Body of pancreas (tissue), 4 donors: Measurements from ENCODE around the gene ADGRF1. TPM values are rescaled to one million over a fixed set of nuclear protein-coding genes. Genes with fewer than 3 reads are reported as not detected.

Experiments
- ATAC-seq: fragments of 150-250 bp; one replicate; pipeline ENCODE4 v1.9.1; 2016
- DNase-seq, 4 donors: peaks; one replicate each; pipeline ENCODE4 v3.0.0-alpha.2; 2019
- H3K27ac ChIP-seq, 4 donors: fragments of 200-600 bp; sonication (generic); 1 replicate in 3 of 4; 2 replicates in 1 of 4; pipeline versions ENCODE4 v1.5.1 to v1.6.1; 2016 to 2019; ENCODE audit warnings: mild to moderate bottlenecking in 1 of 4, mixed read lengths in 1 of 4, moderate library complexity in 1 of 4
- H3K27me3 ChIP-seq, 2 donors: fragments of 200-600 bp; sonication (generic); one replicate each; pipeline ENCODE4 v1.6.0; 2016; ENCODE audit warnings: mild to moderate bottlenecking in 1 of 2
- H3K36me3 ChIP-seq, 2 donors: fragments of 200-600 bp; sonication (generic); replicated peaks in 1 of 2; 2 replicates each; pipeline ENCODE4 v1.5.1; 2016; ENCODE audit warnings: low read depth in 2 of 2; ENCODE audit not compliant: insufficient read depth in 1 of 2
- H3K4me1 ChIP-seq: fragments of 200-600 bp; sonication (generic); one replicate; pipeline ENCODE4 v1.6.0; 2016
- H3K4me3 ChIP-seq, 2 donors: fragments of 200-600 bp; sonication (generic); 1 replicate in 1 of 2; 2 replicates in 1 of 2; pipeline ENCODE4 v1.5.1; 2016 to 2019
- H3K9me3 ChIP-seq, 3 donors: fragments of 200-600 bp; sonication (generic); 1 replicate in 2 of 3; 2 replicates in 1 of 3; pipeline ENCODE4 v1.5.1; 2016
- CTCF ChIP-seq, 7 experiments: fragments of 450-650 bp in 4 of 7; fragments of 200-600 bp in 3 of 7; sonication (generic) in 3 of 7; IDR thresholded peaks; one replicate each; pipeline ENCODE4 v1.5.1; 2016 to 2019; ENCODE audit warnings: antibody characterized with exemption in 7 of 7
- POLR2A ChIP-seq, 3 donors: fragments of 450-650 bp; IDR thresholded peaks; one replicate each; pipeline ENCODE4 v1.6.1; 2016; ENCODE audit warnings: antibody characterized with exemption in 3 of 3, mild to moderate bottlenecking in 2 of 3
- WGBS, 2 donors: methylation state at CpG; one replicate each; pipeline ENCODE4 v1.1.5; 2017; 5-methylcytosine and 5-hydroxymethylcytosine counted together
- intact Hi-C: fragments of 100-400 bp; cut with DNase I; formaldehyde crosslinking; loops from one replicate; pipeline ENCODE4 v1.15.1; 2023
- total RNA-seq, 2 donors: library from RNA; depleted of rRNA; stranded (reverse); fragments of >200 nt; gene quantifications; one replicate each; pipeline ENCODE4 v1.1.0, GENCODE V29; 2016

ADGRF1 gene
- total RNA-seq, 2 donors from 2014 or later: 0.52 TPM; not detected in 1

GRCh38 chr6:47071681-47072080 lies 29.5 kb upstream of the ADGRF1 start:
- DNase-seq: no peak
- Histone ChIP-seq H3K27ac (no peak overlapping the region), H3K36me3 (no peaks in the 10 kb centered on the region), H3K9me3 (no peaks in the 10 kb centered on the region), H3K4me3 (no peak overlapping the region), H3K4me1 (peaks cover 2% of the 10 kb centered on the region), H3K27me3 (no peaks in the 10 kb centered on the region)
- ATAC-seq: no peak
- TF ChIP-seq CTCF (IDR thresholded peaks at IDR 0.05) (no peak), POLR2A (IDR thresholded peaks at IDR 0.05) (no peak)
- 10 to 12% methylated on average over 1 of the region's 1 CpG for WGBS, 2 donors
- intact Hi-C loops: no loop called here

GRCh38 chr6:47070461-47070860 lies 28.3 kb upstream of the ADGRF1 start:
- no peak for DNase-seq
- no peaks in the 10 kb centered on the region for H3K9me3 ChIP-seq
- no peaks in the 10 kb centered on the region for H3K4me1 ChIP-seq
- H3K27ac ChIP-seq: no peak overlapping the region
- intact Hi-C loops: no loop called here
- H3K36me3 ChIP-seq: no peaks in the 10 kb centered on the region
- H3K4me3 ChIP-seq: no peak overlapping the region
- no peak for ATAC-seq
- whole genome bisulfite sequencing, 2 donors: 85 to 86% methylated on average over 3 of the region's 3 CpGs
- no peaks in the 10 kb centered on the region for H3K27me3 ChIP-seq
- no peak for TF ChIP-seq POLR2A (IDR thresholded peaks at IDR 0.05)
- no peak for TF ChIP-seq CTCF (IDR thresholded peaks at IDR 0.05)

- no peak for TF ChIP-seq POLR2A (IDR thresholded peaks at IDR 0.05)
- no peak for TF ChIP-seq CTCF (IDR thresholded peaks at IDR 0.05)
- no peaks in the 10 kb centered on the region for H3K27me3 ChIP-seq
- WGBS, 2 donors: 84 to 91% methylated on average over 2 of the region's 2 CpGs
- ATAC-seq (no peak), DNase-seq (no peak)
- H3K4me1 ChIP-seq: no peaks in the 10 kb centered on the region
- no peaks in the 10 kb centered on the region for H3K9me3 ChIP-seq
- no peaks in the 10 kb centered on the region for H3K36me3 ChIP-seq
- intact Hi-C loops: no loop called here
- H3K4me3 ChIP-seq: no peak overlapping the region
- H3K27ac ChIP-seq: no peak overlapping the region
Observed at GRCh38 chr6:47069156-47069555, 27.0 kb upstream of the ADGRF1 start.

GRCh38 chr6:47066418-47066817 lies 24.3 kb upstream of the ADGRF1 start:
- no peak overlapping the region for H3K4me3 ChIP-seq
- no peak for DNase-seq
- H3K27me3 ChIP-seq: no peaks in the 10 kb centered on the region
- intact Hi-C loops: no loop called here
- H3K4me1 ChIP-seq: peaks cover 6% of the 10 kb centered on the region
- no peak overlapping the region for H3K27ac ChIP-seq
- H3K36me3 ChIP-seq: no peaks in the 10 kb centered on the region
- ATAC-seq: no peak
- H3K9me3 ChIP-seq: no peaks in the 10 kb centered on the region
- WGBS, 2 donors: 89% methylated on average over 1 of the region's 1 CpG
- no peak for TF ChIP-seq POLR2A (IDR thresholded peaks at IDR 0.05)
- TF ChIP-seq CTCF (IDR thresholded peaks at IDR 0.05): no peak

- intact Hi-C loops: no loop called here
- H3K4me1 ChIP-seq: peaks cover 6% of the 10 kb centered on the region
- ATAC-seq (no peak), DNase-seq (no peak)
- 83 to 89% methylated on average over 2 of the region's 2 CpGs for WGBS, 2 donors
- no peak for TF ChIP-seq CTCF (IDR thresholded peaks at IDR 0.05)
- no peak for TF ChIP-seq POLR2A (IDR thresholded peaks at IDR 0.05)
- H3K36me3 ChIP-seq: no peaks in the 10 kb centered on the region
- H3K27me3 ChIP-seq: no peaks in the 10 kb centered on the region
- H3K4me3 ChIP-seq: no peak overlapping the region
- no peak overlapping the region for H3K27ac ChIP-seq
- H3K9me3 ChIP-seq: no peaks in the 10 kb centered on the region
Observed at GRCh38 chr6:47064274-47064673, 22.1 kb upstream of the ADGRF1 start.
